ENCODE data around the gene PSMA2. TPM values are rescaled to one million over a fixed set of nuclear protein-coding genes. Genes with fewer than 3 reads are reported as not detected.

The PSMA2 gene
- total and polyA plus RNA-seq, 2 donors (not counting 1 experiment from before 2014, with no cell fraction given) = 27.2 to 161 TPM

GRCh38 chr7:42925630-42926029 is 6.3 kb downstream of the PSMA2 start:
- Histone ChIP-seq H3K9me3 (ENCODE audit: control insufficient read depth, insufficient read depth, low read depth, low read length) (no peaks in the 10 kb centered on the region), H3K36me3 (ENCODE audit: control insufficient read depth, insufficient read depth, low read length) (peaks cover 5% of the 10 kb centered on the region), H3K27ac (ENCODE audit: insufficient read depth, low read length) (no peak overlapping the region), H3K4me1 (ENCODE audit: control insufficient read depth, extremely low read depth, insufficient read depth, low read length) (peaks cover 2% of the 10 kb centered on the region), H2AFZ (ENCODE audit: low read length) (no peak overlapping the region), H3K27me3 (ENCODE audit: control insufficient read depth, insufficient read depth, low read length) (no peaks in the 10 kb centered on the region), H3K79me2 (ENCODE audit: control insufficient read depth, insufficient read depth, low read length) (peaks cover 33% of the 10 kb centered on the region), H4K20me1 (ENCODE audit: control insufficient read depth, extremely low read depth, insufficient read depth, low read length) (no peaks in the 10 kb centered on the region), H3K4me3 (replicated peaks in 1 of 4; ENCODE audit: control extremely low read depth in 1 of 4, insufficient read depth in 1 of 4, low read depth in 3 of 4, low read length in 4 of 4) (no peak overlapping the region), H3K4me2 (ENCODE audit: extremely low read depth, insufficient read depth, low read length) (no peak overlapping the region), H3K9ac (ENCODE audit: insufficient read depth, low read length) (no peak overlapping the region)
- no peak for TF ChIP-seq EZH2 (IDR thresholded peaks at IDR 0.05; ENCODE audit: low read length, missing control alignments)
- TF ChIP-seq, protein P1, sequence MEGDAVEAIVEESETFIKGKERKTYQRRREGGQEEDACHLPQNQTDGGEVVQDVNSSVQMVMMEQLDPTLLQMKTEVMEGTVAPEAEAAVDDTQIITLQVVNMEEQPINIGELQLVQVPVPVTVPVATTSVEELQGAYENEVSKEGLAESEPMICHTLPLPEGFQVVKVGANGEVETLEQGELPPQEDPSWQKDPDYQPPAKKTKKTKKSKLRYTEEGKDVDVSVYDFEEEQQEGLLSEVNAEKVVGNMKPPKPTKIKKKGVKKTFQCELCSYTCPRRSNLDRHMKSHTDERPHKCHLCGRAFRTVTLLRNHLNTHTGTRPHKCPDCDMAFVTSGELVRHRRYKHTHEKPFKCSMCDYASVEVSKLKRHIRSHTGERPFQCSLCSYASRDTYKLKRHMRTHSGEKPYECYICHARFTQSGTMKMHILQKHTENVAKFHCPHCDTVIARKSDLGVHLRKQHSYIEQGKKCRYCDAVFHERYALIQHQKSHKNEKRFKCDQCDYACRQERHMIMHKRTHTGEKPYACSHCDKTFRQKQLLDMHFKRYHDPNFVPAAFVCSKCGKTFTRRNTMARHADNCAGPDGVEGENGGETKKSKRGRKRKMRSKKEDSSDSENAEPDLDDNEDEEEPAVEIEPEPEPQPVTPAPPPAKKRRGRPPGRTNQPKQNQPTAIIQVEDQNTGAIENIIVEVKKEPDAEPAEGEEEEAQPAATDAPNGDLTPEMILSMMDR (conservative IDR thresholded peaks at IDR 0.05 in 1 of 2, IDR thresholded peaks at IDR 0.05 in 1 of 2; ENCODE audit: low read depth in 1 of 2, low read length in 2 of 2) = no peak
- DNase-seq (ENCODE audit: low read depth in 2 of 2) = no peak

DNA sequence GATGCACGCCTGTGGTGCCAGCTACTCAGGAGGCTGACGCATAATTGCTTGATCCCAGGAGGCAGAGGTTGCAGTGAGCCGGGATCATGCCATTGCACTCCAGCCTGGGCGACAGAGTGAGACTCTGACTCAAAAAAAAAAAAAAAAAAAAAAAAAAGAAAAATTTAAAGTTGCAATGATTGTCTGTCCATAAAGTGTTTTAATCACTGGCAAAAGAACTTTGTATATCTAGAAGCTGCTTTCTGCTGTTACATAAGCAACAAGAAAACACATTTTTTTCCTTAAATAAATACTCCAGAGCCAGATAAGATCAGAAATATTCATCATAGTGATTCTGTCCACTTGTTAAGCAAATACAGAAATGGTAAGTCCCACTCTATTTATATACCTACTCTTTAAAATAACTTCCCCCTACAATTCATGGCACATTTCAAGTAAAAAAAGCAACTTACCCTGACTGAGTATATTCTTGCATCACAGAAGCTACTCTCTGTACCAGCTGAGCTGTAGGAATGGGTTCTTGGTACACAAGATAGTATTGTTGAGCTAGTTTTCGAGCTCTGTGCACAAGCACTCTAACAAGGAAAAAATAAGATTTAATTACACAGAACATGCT is 7.6 kb downstream of the PSMA2 start:
- Histone ChIP-seq H4K20me1 (ENCODE audit: control insufficient read depth, extremely low read depth, insufficient read depth, low read length) (no peaks in the 10 kb centered on the region), H2AFZ (ENCODE audit: low read length) (no peak overlapping the region), H3K27me3 (ENCODE audit: control insufficient read depth, insufficient read depth, low read length) (no peaks in the 10 kb centered on the region), H3K9ac (ENCODE audit: insufficient read depth, low read length) (no peak overlapping the region), H3K4me2 (ENCODE audit: extremely low read depth, insufficient read depth, low read length) (no peak overlapping the region), H3K4me3 (replicated peaks in 1 of 4; ENCODE audit: control extremely low read depth in 1 of 4, insufficient read depth in 1 of 4, low read depth in 3 of 4, low read length in 4 of 4) (no peak overlapping the region), H3K36me3 (ENCODE audit: control insufficient read depth, insufficient read depth, low read length) (peaks cover 5% of the 10 kb centered on the region), H3K4me1 (ENCODE audit: control insufficient read depth, extremely low read depth, insufficient read depth, low read length) (no peaks in the 10 kb centered on the region), H3K79me2 (ENCODE audit: control insufficient read depth, insufficient read depth, low read length) (peaks cover 20% of the 10 kb centered on the region), H3K27ac (ENCODE audit: insufficient read depth, low read length) (no peak overlapping the region), H3K9me3 (ENCODE audit: control insufficient read depth, insufficient read depth, low read depth, low read length) (no peaks in the 10 kb centered on the region)
- TF ChIP-seq EZH2 (IDR thresholded peaks at IDR 0.05; ENCODE audit: low read length, missing control alignments) = no peak
- TF ChIP-seq, protein P1 (conservative IDR thresholded peaks at IDR 0.05 in 1 of 2, IDR thresholded peaks at IDR 0.05 in 1 of 2; ENCODE audit: low read depth in 1 of 2, low read length in 2 of 2) = no peak
- no peak for DNase-seq (ENCODE audit: low read depth in 2 of 2)

DNA sequence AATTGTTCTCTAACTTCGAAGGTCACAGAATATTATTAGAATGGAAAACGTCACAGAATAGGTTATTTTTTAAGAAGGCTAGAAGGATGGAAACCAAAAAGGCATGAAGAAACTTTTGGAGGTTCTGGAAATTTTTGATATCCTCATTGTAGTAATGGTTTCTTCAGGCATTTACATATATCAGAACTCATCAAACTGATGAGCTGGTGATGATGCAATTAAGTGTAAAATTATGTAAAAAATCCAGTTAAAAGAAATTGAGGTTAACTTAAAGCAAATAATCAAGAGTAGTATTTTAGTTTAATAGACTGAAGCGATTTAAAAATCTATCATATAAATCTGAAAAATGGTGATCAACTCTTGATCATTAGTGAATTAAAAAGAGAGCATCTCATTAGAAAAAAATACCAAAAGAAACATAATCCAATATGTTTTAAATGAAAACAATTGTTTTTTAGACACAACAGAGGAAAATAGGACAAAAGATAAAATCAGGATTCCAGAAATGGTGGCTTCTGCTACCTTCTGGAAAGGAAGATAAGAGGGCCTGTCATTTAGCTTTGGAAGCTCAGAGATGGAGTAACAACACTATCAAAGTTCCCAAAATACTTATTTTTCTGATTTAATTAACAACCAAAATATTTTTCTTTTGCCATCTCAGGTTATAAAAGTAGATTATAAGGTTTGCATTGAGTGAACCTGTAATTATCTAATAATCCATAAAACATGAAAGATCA is 9.8 kb downstream of the PSMA2 start:
- TF ChIP-seq, protein P1 (conservative IDR thresholded peaks at IDR 0.05 in 1 of 2, IDR thresholded peaks at IDR 0.05 in 1 of 2; ENCODE audit: low read depth in 1 of 2, low read length in 2 of 2) = no peak
- no peak for TF ChIP-seq EZH2 (IDR thresholded peaks at IDR 0.05; ENCODE audit: low read length, missing control alignments)
- Histone ChIP-seq H3K27me3 (ENCODE audit: control insufficient read depth, insufficient read depth, low read length) (no peaks in the 10 kb centered on the region), H3K9me3 (ENCODE audit: control insufficient read depth, insufficient read depth, low read depth, low read length) (no peaks in the 10 kb centered on the region), H3K4me1 (ENCODE audit: control insufficient read depth, extremely low read depth, insufficient read depth, low read length) (no peaks in the 10 kb centered on the region), H3K27ac (ENCODE audit: insufficient read depth, low read length) (no peak overlapping the region), H3K36me3 (ENCODE audit: control insufficient read depth, insufficient read depth, low read length) (peaks cover 7% of the 10 kb centered on the region), H4K20me1 (ENCODE audit: control insufficient read depth, extremely low read depth, insufficient read depth, low read length) (no peaks in the 10 kb centered on the region), H3K4me2 (ENCODE audit: extremely low read depth, insufficient read depth, low read length) (no peak overlapping the region), H3K79me2 (ENCODE audit: control insufficient read depth, insufficient read depth, low read length) (peaks cover under 1% of the 10 kb centered on the region), H3K9ac (ENCODE audit: insufficient read depth, low read length) (no peak overlapping the region), H2AFZ (ENCODE audit: low read length) (no peak overlapping the region), H3K4me3 (replicated peaks in 1 of 4; ENCODE audit: control extremely low read depth in 1 of 4, insufficient read depth in 1 of 4, low read depth in 3 of 4, low read length in 4 of 4) (no peak overlapping the region)
- no peak for DNase-seq (ENCODE audit: low read depth in 2 of 2)

Measured in fibroblast of lung (primary cell).